SKM-1 treated with dmso at 0.1 percent for 144 hours (cell line): Measurements from ENCODE around the gene UAP1L1.
A peak's percentile ranks its signal among the peaks of the same experiment; 100 is the strongest.

Experiments
- DNase-seq: peaks from one replicate; lab custom pipeline; 2025; ENCODE audit not compliant: unreplicated experiment; lab: John Stamatoyannopoulos, UW

UAP1L1 gene

GRCh38 chr9:137071282-137071681, 6.0 kb upstream of the UAP1L1 start:
- no peak for DNase-seq

GRCh38 chr9:137073992-137074399, 3.3 kb upstream of the UAP1L1 start:
- DNase-seq, result no peak

- no peak for DNase-seq
Observed at GRCh38 chr9:137074657-137075274, 2.6 kb upstream of the UAP1L1 start.

- DNase-seq, result no peak
Observed at GRCh38 chr9:137075275-137075775, 2.0 kb upstream of the UAP1L1 start.

GRCh38 chr9:137076636-137077009, 694 bp upstream of the UAP1L1 start:
- DNase-seq, result no peak

- DNase-seq, result no peak
Observed at GRCh38 chr9:137077758-137078693, 709 bp downstream of the UAP1L1 start.

GRCh38 chr9:137078701-137079400, 1.5 kb downstream of the UAP1L1 start:
- DNase-seq, result no peak

- no peak for DNase-seq
Observed at GRCh38 chr9:137079401-137079787, 2.1 kb downstream of the UAP1L1 start.

- no peak for DNase-seq
Observed at GRCh38 chr9:137080260-137081122, 3.2 kb downstream of the UAP1L1 start.

- no peak for DNase-seq
Observed at GRCh38 chr9:137082222-137082924, 5.1 kb downstream of the UAP1L1 start.

GRCh38 chr9:137082925-137083290, 5.6 kb downstream of the UAP1L1 start:
- no peak for DNase-seq

GRCh38 chr9:137083394-137084004, 6.2 kb downstream of the UAP1L1 start:
- no peak for DNase-seq

GRCh38 chr9:137084526-137084925, 7.2 kb downstream of the UAP1L1 start:
- no peak for DNase-seq

GRCh38 chr9:137085920-137086530, 8.7 kb downstream of the UAP1L1 start:
- DNase-seq, result no peak

- DNase-seq, result peak; percentile 97
Observed at GRCh38 chr9:137086531-137087408, 9.5 kb downstream of the UAP1L1 start, which contains the start of gene MAN1B1. Gene MAN1B1 (plus strand): TSS chr9:137086985. CDS start chr9:137087000, 15 bp downstream.

- DNase-seq, result no peak
Observed at GRCh38 chr9:137087409-137087925, 10.2 kb downstream of the UAP1L1 start.

GRCh38 chr9:137088121-137088520, 10.8 kb downstream of the UAP1L1 start:
- no peak for DNase-seq
